NCI-H2171 (cell line): ENCODE measurements around the gene TTC22.

Experiments
- DNase-seq: peaks from one replicate; lab custom pipeline; 2025; lab: John Stamatoyannopoulos, UW

TTC22 gene

DNA sequence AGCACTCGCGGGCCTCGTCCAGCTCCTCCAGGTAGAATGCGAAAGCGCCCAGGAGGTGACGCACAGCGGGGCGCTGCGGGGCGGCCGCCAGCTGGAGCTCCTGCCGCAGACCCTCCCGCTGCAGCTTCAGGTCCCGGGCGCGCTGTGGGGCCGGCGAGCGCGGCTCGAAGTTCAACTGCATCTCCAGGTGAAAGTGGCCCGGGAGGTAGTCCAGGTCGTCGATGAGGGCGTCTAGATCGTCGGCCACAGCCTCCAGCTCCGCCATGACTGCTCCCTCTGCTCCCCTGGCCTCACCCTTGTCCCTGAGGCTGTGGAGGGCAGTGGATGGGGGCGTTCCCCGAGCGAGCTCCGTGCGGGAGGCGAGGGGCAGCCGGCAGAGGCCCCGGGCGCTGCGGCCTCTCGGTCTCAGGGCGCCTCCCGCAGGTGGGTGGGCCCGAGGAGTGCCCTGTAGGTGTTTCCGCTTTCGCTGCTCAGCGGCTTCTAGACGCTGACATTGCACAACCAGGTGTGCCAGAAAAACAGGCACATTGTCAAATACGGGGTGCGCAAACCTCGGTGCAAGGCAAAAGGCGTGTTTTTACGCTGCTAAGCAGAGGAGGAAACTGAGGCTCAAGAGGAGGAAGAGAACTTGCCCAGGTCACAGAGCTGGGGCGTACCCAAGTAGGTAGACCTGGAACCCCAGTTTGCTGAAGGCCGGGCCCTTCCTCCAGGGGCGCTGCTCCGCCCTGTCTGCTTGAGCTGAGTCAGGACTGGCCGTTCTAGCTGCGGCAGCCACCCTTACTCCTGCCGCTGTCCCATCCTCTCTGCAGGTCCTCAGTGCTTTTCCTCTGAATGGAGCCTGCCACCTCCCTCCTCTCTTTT lies at the start of gene TTC22:
Gene TTC22 (minus strand): TSS at position 425 of the 861 bp plus-strand sequence. CDS start 160 bp downstream, at position 265.
- no peak for DNase-seq

DNA sequence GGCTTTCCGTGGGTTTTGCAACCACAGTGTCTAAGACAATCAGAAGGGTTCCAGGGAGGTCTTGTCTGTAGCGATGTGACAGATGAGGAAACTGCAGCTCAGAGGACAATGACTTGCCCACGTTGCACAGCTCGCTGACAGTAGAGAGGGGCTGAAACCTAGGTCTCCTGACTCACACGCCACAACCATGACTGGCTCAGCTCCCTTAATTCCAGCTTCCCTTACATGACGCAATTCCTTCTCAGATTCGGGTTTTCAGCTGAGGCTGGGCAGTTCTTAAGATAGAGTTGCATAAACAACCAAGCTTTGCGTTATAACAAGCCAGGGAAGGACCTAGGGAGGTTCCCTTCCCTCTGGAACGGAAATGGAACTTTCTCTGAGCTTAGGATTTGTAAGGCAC lies 49.6 kb upstream of the TTC22 start:
- DNase-seq, result no peak

- no peak for DNase-seq
These were observed 49.1 kb upstream of the TTC22 start for GRCh38 chr1:54850069-54850730.

- DNase-seq, result no peak
These were observed 48.3 kb upstream of the TTC22 start for GRCh38 chr1:54849219-54850068.

DNA sequence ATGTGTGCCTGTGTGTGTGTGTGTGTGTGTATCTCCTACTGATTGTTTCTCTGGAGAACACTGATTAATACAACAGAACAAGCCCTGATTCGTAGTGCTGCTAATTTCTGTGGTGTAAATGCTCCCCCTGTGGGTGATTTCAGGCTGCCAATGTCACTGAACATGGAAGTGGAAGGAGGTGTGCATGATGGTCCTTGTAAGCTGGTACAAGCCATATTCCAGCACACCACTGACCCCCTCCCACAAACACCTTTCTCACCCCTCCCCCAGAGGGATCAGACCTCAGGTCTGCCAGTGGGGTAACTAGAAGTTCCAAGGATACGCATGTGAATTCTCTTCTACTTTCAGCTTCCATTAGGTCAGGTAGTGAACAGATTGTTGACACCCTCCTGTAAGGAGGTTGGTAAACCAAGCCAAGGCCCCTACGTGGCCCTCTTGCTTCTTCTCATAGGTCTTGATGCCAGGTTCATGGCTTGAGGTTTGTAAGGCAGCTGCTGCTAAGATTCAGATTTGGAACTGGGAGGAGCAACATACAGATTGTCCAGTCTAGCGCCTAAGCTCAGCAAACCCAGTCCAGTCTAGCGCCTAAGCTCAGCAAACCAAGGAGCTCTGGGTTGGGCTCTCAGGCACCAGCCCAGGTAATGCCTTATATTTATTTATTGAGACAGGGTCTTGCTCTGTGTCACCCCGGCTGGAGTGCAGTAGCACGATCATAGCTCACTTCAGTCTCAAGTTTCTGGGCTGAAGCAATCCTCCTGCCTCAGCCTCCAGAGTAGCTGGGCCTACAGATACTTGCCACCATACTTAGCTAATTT lies 47.2 kb upstream of the TTC22 start:
- DNase-seq, result no peak

GRCh38 chr1:54846716-54847284 lies 45.7 kb upstream of the TTC22 start:
- DNase-seq, result no peak

DNA sequence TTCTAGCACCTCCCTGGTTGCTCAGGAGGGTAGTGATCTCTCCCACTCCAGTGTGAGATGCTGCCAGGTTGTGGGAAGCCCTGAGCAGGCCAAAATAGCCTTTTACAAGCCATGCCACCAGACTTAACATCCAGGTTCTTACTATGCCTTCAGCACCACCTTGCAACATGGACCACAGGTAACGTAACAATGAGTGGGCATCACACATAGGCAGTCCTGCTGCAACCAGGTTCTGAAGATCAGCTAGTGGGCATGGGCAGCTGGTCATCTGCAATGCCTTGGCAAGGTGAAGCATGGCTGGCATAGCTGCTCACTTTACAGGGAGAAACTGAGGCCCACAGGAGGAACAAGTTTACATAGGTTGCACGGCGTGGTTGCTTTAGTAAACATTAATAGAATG lies 45.2 kb upstream of the TTC22 start:
- no peak for DNase-seq

GRCh38 chr1:54845772-54846171 lies 44.6 kb upstream of the TTC22 start:
- DNase-seq, result no peak

GRCh38 chr1:54844564-54844963 lies 43.4 kb upstream of the TTC22 start:
- DNase-seq, result no peak

GRCh38 chr1:54843449-54843848 lies 42.3 kb upstream of the TTC22 start:
- DNase-seq, result no peak

- no peak for DNase-seq
These were observed 41.8 kb upstream of the TTC22 start for GRCh38 chr1:54842963-54843362.

- DNase-seq, result no peak
These were observed 41.2 kb upstream of the TTC22 start for GRCh38 chr1:54842206-54842915.

- DNase-seq, result no peak
These were observed 38.7 kb upstream of the TTC22 start for GRCh38 chr1:54839824-54840223.

DNA sequence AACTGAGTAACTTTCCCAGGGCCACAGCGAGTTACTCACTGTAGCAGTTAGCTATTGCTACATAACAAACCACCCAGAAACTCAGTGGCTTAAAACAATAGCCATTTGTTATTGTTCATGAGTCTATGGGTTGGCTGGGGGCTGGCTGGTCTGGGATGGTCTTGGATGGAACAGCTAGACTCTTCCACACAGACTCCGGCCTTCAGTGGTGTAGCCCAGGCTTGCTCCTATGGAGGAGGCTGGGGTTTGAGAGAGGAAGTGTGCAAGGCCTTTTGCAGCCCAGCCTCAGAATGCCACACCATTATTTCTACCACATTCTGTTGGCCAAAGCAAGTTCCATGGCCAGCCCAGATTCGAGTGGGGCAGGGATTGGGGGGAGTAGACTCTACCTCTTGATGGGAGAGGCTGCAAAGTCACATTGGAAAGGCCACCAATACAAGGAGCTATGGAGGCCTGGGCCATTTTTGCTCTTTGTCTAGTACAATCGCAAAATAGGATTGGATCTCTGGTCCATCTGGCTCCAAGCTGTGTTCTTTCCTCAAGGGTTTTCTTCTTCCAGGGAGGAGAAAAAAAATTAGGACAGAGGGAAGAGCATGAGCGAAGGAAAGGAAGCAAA lies 37.5 kb upstream of the TTC22 start:
- DNase-seq, result no peak

DNA sequence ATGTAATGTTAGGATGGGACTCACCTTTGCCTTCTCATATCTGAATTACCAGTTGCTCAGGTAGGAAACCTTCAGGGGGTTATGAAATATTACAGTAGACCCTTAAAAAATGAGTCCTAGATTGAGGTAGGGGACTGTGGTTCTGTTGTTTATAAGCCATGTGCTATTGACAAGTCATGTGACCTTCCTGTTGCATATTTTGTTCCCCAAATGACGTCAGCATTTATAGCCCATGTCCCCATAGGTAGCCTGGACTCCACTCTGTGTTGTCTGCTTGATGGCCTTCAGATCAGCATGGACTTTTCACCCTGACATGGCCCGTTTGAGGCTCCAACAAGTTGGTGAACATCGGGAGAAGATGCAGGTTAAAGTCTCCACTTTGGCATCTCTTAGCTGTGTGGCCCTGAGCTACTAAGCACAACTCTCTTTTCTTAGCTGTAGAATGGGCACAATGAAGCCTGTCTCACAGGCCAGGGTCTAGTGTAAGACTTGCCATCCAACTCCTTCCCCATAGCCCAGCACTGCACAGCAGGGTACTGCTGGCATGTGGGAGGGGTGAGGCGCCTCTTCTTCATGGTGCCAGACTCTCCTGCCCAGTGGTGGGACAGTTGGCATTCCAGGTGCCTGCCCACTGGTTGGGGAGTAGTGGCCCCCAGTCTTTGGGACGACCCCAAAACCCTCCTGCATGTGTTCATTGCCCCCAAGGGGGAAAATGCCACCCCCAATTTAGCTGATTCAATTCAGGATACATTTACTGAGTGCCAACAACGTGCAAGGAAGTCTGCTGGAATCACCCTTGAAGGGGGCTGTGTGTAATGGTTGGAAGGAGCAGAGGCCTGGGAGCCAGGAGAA lies 36.1 kb upstream of the TTC22 start:
- no peak for DNase-seq

GRCh38 chr1:54836594-54836993 lies 35.5 kb upstream of the TTC22 start:
- DNase-seq, result no peak

DNA sequence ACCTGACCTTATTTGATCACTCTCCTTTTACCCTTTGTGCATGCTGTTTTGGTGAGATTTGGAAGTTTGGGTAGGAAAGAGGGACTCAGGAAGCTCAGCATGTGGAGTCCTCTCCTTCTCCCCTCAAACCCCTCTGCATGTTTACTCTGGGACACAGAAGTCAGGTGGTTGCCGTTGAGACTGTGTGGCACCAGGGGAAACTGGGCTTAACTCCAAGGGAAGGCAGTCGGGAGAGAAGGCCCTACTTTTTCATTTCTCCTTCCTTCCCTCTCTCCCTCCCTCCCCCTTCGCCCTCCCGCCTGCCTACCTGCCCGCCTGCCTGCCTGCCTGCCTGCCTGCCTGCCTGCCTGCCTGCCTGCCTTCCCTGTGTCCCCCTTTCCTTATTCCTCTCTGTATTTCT lies 34.8 kb upstream of the TTC22 start:
- no peak for DNase-seq

DNA sequence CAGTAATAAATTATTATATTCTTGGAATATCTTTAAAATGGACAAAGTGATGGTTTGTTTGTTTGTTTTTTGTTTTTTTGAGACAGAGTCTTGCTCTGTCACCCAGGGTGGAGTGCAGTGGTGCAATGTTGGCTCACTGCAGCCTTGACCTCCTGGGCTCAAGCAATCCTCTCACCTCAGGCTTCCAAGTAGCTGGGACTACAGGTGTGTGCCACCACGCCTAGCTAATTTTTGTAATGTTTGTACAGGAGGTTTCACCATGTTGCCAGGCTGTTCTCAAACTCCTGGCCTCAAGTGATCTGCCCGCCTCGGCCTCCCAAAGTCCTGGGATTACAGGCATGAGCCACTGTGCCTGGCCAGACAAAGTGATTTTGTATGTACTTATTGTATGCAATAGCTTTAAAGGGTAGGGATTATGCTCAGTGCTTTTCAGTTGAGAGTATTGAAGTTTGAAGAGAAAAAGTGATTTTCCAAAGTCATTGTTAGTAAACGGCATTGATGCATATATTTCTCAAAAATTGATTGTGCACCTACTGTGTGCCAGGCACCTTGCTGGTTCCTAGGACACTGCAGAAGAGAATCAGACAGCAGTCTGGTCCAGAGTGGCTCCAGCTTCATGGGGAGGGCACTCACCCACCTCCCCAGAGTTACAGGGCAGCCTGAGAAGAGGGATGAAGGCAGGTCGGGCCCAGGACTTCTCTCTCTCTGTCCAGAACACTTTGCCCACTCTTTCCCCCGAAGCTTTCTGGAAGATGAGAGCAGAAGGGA lies 34.2 kb upstream of the TTC22 start:
- no peak for DNase-seq
